NCI-H226 (cell line): ENCODE results near the gene ALPL.
A peak's percentile ranks its signal among the peaks of the same experiment; 100 is the strongest.
"Not testable (repeated sequence)": the region's sequence is repeated elsewhere in the genome, so short reads cannot be mapped to it uniquely, and the experiment has no call there.

Experiments used
- DNase-seq: peaks from one replicate; pipeline ENCODE4 v3.0.0-alpha.2; 2015

Gene ALPL

GRCh38 chr1:21508580-21509350 lies 458 bp upstream of the ALPL start:
- peak; percentile 21 for DNase-seq

- DNase-seq, result no peak
These were observed 880 bp downstream of the ALPL start for GRCh38 chr1:21510113-21510493.

- DNase-seq, result no peak
These were observed 1.8 kb downstream of the ALPL start for GRCh38 chr1:21510885-21511578.

- peak; percentile 63 for DNase-seq
These were observed 2.6 kb downstream of the ALPL start for GRCh38 chr1:21511579-21512522.

GRCh38 chr1:21514245-21514644 lies 5.0 kb downstream of the ALPL start:
- DNase-seq, result no peak

GRCh38 chr1:21517161-21517589 lies 8.0 kb downstream of the ALPL start:
- no peak for DNase-seq

- DNase-seq, result no peak
These were observed 8.6 kb downstream of the ALPL start for GRCh38 chr1:21517660-21518480.

GRCh38 chr1:21518774-21519455 lies 9.7 kb downstream of the ALPL start:
- DNase-seq, result no peak

GRCh38 chr1:21519486-21520070 lies 10.4 kb downstream of the ALPL start:
- not testable (repeated sequence) for DNase-seq

- DNase-seq, result no peak
These were observed 11.9 kb downstream of the ALPL start for GRCh38 chr1:21520899-21521716.

- DNase-seq, result no peak
These were observed 12.5 kb downstream of the ALPL start for GRCh38 chr1:21521717-21522060.

- no peak for DNase-seq
These were observed 13.4 kb downstream of the ALPL start for GRCh38 chr1:21522525-21523038.

GRCh38 chr1:21523297-21523813 lies 14.1 kb downstream of the ALPL start:
- no peak for DNase-seq

- DNase-seq, result no peak
These were observed 15.0 kb downstream of the ALPL start for GRCh38 chr1:21524220-21524619.

- DNase-seq, result no peak
These were observed 15.6 kb downstream of the ALPL start for GRCh38 chr1:21524686-21525339.

GRCh38 chr1:21525340-21525717 lies 16.1 kb downstream of the ALPL start:
- DNase-seq, result no peak

GRCh38 chr1:21526441-21526840 lies 17.2 kb downstream of the ALPL start:
- DNase-seq, result no peak

GRCh38 chr1:21530368-21531016 lies 21.3 kb downstream of the ALPL start:
- no peak for DNase-seq

- no peak for DNase-seq
These were observed 22.0 kb downstream of the ALPL start for GRCh38 chr1:21531241-21531640.
